Measurements from ENCODE around the gene CSNK1A1.
A peak's percentile ranks its signal among the peaks of the same experiment; 100 is the strongest.
"Not testable (repeated sequence)": the region's sequence is repeated elsewhere in the genome, so short reads cannot be mapped to it uniquely, and the experiment has no call there.

The CSNK1A1 gene

GRCh38 chr5:149452665-149453617, 98.3 kb downstream of the CSNK1A1 start:
- DNase-seq = peak; percentile 18

GRCh38 chr5:149452007-149452664, 99.1 kb downstream of the CSNK1A1 start:
- peak; percentile 66 for DNase-seq

GRCh38 chr5:149450199-149450598, 101.0 kb downstream of the CSNK1A1 start:
- peak; percentile 74 for DNase-seq

- peak; percentile 13 for DNase-seq
These were observed 102.2 kb downstream of the CSNK1A1 start for GRCh38 chr5:149448831-149449714.

GRCh38 chr5:149448431-149448830, 102.8 kb downstream of the CSNK1A1 start:
- DNase-seq = no peak

GRCh38 chr5:149447373-149448367, 103.6 kb downstream of the CSNK1A1 start:
- DNase-seq = no peak

- not testable (repeated sequence) for DNase-seq
These were observed 104.4 kb downstream of the CSNK1A1 start for GRCh38 chr5:149446794-149447193.

GRCh38 chr5:149445739-149446369, 105.4 kb downstream of the CSNK1A1 start:
- no peak for DNase-seq

GRCh38 chr5:149445343-149445738, 105.9 kb downstream of the CSNK1A1 start:
- no peak for DNase-seq

GRCh38 chr5:149444430-149444829, 106.8 kb downstream of the CSNK1A1 start:
- not testable (repeated sequence) for DNase-seq

- no peak for DNase-seq
These were observed 108.0 kb downstream of the CSNK1A1 start for GRCh38 chr5:149443210-149443609.

GRCh38 chr5:149442563-149443182, 108.6 kb downstream of the CSNK1A1 start:
- peak; percentile 81 for DNase-seq
